Measurements from ENCODE around the gene CEP350. TPM values are rescaled to one million over a fixed set of nuclear protein-coding genes. Genes with fewer than 3 reads are reported as not detected.

The CEP350 gene
- total and polyA plus RNA-seq, 2 of the 13 experiments (the other 11 are each of a cell fraction or from before 2014, with no cell fraction given): 7.6 to 35.9 TPM

DNA sequence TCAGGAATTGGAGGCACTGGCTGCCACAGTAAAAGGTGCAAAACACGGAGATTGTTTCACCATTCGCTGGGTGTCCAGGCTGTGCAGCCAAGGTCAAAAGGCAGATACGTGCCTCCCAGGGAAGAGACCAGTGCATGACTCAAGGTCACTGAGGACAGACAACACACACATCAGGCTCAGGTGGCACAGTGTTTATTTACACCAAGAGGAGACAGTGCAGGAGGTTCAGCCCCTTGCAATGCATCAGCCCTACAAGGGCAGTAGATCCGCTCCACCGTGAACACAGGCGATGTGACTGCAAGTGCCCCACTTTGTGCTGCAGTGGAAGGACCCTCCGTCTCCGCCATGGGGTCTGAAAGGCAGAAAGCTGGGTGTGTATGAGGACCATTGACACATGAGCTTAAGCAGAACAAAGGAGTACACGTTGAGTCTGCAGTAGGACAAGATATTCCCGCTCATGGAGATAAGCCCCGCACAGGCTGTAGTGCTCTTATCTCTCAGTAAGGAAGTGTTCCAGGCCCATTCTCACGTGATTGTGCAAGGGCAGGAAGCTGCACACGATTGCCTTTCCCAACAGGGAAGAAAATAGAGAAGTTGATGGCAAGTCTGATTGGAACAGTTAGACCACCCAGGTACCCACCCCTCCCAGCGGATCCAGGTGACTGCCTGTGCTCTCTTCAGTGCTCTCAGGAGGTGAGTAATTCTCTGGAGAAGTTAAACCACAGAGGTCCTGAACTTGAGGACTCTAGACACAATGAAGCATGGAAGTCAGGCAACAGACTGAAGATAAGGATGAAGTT lies 162.6 kb downstream of the CEP350 start (continued):
- TF ChIP-seq, protein P1, sequence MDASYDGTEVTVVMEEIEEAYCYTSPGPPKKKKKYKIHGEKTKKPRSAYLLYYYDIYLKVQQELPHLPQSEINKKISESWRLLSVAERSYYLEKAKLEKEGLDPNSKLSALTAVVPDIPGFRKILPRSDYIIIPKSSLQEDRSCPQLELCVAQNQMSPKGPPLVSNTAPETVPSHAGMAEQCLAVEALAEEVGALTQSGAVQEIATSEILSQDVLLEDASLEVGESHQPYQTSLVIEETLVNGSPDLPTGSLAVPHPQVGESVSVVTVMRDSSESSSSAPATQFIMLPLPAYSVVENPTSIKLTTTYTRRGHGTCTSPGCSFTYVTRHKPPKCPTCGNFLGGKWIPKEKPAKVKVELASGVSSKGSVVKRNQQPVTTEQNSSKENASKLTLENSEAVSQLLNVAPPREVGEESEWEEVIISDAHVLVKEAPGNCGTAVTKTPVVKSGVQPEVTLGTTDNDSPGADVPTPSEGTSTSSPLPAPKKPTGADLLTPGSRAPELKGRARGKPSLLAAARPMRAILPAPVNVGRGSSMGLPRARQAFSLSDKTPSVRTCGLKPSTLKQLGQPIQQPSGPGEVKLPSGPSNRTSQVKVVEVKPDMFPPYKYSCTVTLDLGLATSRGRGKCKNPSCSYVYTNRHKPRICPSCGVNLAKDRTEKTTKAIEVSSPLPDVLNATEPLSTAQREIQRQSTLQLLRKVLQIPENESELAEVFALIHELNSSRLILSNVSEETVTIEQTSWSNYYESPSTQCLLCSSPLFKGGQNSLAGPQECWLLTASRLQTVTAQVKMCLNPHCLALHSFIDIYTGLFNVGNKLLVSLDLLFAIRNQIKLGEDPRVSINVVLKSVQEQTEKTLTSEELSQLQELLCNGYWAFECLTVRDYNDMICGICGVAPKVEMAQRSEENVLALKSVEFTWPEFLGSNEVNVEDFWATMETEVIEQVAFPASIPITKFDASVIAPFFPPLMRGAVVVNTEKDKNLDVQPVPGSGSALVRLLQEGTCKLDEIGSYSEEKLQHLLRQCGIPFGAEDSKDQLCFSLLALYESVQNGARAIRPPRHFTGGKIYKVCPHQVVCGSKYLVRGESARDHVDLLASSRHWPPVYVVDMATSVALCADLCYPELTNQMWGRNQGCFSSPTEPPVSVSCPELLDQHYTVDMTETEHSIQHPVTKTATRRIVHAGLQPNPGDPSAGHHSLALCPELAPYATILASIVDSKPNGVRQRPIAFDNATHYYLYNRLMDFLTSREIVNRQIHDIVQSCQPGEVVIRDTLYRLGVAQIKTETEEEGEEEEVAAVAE (CRISPR knock-in tag; IDR thresholded peaks at IDR 0.05; ENCODE audit: borderline replicate concordance): peak; percentile 27; the same call in 1 of the 2 replicates
- TF ChIP-seq, protein P2, sequence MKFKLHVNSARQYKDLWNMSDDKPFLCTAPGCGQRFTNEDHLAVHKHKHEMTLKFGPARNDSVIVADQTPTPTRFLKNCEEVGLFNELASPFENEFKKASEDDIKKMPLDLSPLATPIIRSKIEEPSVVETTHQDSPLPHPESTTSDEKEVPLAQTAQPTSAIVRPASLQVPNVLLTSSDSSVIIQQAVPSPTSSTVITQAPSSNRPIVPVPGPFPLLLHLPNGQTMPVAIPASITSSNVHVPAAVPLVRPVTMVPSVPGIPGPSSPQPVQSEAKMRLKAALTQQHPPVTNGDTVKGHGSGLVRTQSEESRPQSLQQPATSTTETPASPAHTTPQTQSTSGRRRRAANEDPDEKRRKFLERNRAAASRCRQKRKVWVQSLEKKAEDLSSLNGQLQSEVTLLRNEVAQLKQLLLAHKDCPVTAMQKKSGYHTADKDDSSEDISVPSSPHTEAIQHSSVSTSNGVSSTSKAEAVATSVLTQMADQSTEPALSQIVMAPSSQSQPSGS (CRISPR knock-in tag; IDR thresholded peaks at IDR 0.05): peak; percentile 67; the same call in 1 of the 2 replicates
- TF ChIP-seq, protein P3, sequence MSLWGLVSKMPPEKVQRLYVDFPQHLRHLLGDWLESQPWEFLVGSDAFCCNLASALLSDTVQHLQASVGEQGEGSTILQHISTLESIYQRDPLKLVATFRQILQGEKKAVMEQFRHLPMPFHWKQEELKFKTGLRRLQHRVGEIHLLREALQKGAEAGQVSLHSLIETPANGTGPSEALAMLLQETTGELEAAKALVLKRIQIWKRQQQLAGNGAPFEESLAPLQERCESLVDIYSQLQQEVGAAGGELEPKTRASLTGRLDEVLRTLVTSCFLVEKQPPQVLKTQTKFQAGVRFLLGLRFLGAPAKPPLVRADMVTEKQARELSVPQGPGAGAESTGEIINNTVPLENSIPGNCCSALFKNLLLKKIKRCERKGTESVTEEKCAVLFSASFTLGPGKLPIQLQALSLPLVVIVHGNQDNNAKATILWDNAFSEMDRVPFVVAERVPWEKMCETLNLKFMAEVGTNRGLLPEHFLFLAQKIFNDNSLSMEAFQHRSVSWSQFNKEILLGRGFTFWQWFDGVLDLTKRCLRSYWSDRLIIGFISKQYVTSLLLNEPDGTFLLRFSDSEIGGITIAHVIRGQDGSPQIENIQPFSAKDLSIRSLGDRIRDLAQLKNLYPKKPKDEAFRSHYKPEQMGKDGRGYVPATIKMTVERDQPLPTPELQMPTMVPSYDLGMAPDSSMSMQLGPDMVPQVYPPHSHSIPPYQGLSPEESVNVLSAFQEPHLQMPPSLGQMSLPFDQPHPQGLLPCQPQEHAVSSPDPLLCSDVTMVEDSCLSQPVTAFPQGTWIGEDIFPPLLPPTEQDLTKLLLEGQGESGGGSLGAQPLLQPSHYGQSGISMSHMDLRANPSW (CRISPR knock-in tag; IDR thresholded peaks at IDR 0.05; ENCODE audit: borderline replicate concordance): 0 out of 2 replicates have a peak, but pooled peaks have one; percentile 65
- TF ChIP-seq, protein P4, sequence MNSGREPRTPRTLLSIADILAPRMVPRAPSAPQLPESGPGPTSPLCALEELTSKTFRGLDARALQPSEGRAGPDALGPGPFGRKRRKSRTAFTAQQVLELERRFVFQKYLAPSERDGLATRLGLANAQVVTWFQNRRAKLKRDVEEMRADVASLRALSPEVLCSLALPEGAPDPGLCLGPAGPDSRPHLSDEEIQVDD (CRISPR knock-in tag; IDR thresholded peaks at IDR 0.05; ENCODE audit: borderline replicate concordance): no peak
- TF ChIP-seq ZNF713 (CRISPR knock-in tag; IDR thresholded peaks at IDR 0.05): no peak
- peak; percentile 65; the same call in 1 of the 2 replicates for TF ChIP-seq KDM6A (CRISPR knock-in tag; IDR thresholded peaks at IDR 0.05; ENCODE audit: low read depth)
- peak; percentile 89 for TF ChIP-seq SKI (IDR thresholded peaks at IDR 0.05; ENCODE audit: partially characterized antibody)
- TF ChIP-seq ZNF564 (CRISPR knock-in tag; IDR thresholded peaks at IDR 0.05): peak; percentile 92
- TF ChIP-seq, protein P5, sequence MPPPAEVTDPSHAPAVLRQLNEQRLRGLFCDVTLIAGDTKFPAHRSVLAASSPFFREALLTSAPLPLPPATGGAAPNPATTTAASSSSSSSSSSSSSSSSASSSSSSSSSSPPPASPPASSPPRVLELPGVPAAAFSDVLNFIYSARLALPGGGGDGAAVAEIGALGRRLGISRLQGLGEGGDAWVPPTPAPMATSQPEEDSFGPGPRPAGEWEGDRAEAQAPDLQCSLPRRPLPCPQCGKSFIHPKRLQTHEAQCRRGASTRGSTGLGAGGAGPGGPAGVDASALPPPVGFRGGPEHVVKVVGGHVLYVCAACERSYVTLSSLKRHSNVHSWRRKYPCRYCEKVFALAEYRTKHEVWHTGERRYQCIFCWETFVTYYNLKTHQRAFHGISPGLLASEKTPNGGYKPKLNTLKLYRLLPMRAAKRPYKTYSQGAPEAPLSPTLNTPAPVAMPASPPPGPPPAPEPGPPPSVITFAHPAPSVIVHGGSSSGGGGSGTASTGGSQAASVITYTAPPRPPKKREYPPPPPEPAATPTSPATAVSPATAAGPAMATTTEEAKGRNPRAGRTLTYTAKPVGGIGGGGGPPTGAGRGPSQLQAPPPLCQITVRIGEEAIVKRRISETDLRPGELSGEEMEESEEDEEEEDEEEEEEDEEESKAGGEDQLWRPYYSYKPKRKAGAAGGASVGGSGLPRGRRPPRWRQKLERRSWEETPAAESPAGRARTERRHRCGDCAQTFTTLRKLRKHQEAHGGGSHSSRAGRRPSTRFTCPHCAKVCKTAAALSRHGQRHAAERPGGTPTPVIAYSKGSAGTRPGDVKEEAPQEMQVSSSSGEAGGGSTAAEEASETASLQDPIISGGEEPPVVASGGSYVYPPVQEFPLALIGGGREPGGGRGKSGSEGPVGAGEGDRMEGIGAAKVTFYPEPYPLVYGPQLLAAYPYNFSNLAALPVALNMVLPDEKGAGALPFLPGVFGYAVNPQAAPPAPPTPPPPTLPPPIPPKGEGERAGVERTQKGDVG (CRISPR knock-in tag; IDR thresholded peaks at IDR 0.05; ENCODE audit: borderline replicate concordance): peak; percentile 82
- TF ChIP-seq RAD21 (CRISPR knock-in tag; IDR thresholded peaks at IDR 0.05): 0 out of 2 replicates have a peak, but pooled peaks have one; percentile 16
- TF ChIP-seq, protein P6, sequence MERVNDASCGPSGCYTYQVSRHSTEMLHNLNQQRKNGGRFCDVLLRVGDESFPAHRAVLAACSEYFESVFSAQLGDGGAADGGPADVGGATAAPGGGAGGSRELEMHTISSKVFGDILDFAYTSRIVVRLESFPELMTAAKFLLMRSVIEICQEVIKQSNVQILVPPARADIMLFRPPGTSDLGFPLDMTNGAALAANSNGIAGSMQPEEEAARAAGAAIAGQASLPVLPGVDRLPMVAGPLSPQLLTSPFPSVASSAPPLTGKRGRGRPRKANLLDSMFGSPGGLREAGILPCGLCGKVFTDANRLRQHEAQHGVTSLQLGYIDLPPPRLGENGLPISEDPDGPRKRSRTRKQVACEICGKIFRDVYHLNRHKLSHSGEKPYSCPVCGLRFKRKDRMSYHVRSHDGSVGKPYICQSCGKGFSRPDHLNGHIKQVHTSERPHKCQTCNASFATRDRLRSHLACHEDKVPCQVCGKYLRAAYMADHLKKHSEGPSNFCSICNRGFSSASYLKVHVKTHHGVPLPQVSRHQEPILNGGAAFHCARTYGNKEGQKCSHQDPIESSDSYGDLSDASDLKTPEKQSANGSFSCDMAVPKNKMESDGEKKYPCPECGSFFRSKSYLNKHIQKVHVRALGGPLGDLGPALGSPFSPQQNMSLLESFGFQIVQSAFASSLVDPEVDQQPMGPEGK (CRISPR knock-in tag; IDR thresholded peaks at IDR 0.05): peak; percentile 15; the same call in 1 of the 2 replicates
